HepG2 (cell line): ENCODE measurements around the gene SIGLEC10. TPM values are rescaled to one million over a fixed set of nuclear protein-coding genes. Genes with fewer than 3 reads are reported as not detected.

Source experiments
- GLI4 ChIP-seq: sonication (generic); formaldehyde crosslinking; IDR thresholded peaks from 2 replicates; pipeline ENCODE4 v1.5.1; 2020; ENCODE audit warnings: missing genetic modification reagents, mild to moderate bottlenecking, moderate library complexity, borderline replicate concordance
- HMGA1 ChIP-seq: sonication (generic); formaldehyde crosslinking; conservative IDR thresholded peaks from 2 replicates; pipeline ENCODE4 v1.4.0; 2020; ENCODE audit warnings: missing genetic modification reagents
- IRX3 ChIP-seq: sonication (generic); formaldehyde crosslinking; IDR thresholded peaks from 2 replicates; pipeline ENCODE4 v1.8.1; 2023; ENCODE audit warnings: mild to moderate bottlenecking, low read depth, missing genetic modification reagents, borderline replicate concordance
- KDM5A ChIP-seq: fragments of 200-600 bp; sonication (generic); IDR thresholded peaks from 2 replicates; pipeline ENCODE4 v1.7.0; 2018; ENCODE audit warnings: antibody characterized with exemption, mild to moderate bottlenecking, low read length, borderline replicate concordance
- NFYB ChIP-seq: sonication (generic); formaldehyde crosslinking; IDR thresholded peaks from 2 replicates; pipeline ENCODE4 v1.4.0; 2020; ENCODE audit warnings: missing genetic modification reagents
- TBL1XR1 ChIP-seq: fragments of 150-350 bp; IDR thresholded peaks from 2 replicates; pipeline ENCODE4 v1.6.1; 2014; ENCODE audit warnings: borderline replicate concordance, low read length; ENCODE audit not compliant: partially characterized antibody
- ZBTB49 ChIP-seq: sonication (generic); formaldehyde crosslinking; IDR thresholded peaks from 2 replicates; pipeline ENCODE4 v1.4.0; 2020; ENCODE audit warnings: missing genetic modification reagents, borderline replicate concordance
- ZFP82 ChIP-seq: sonication (generic); formaldehyde crosslinking; IDR thresholded peaks from 2 replicates; pipeline ENCODE4 v1.5.1; 2020; ENCODE audit warnings: mild to moderate bottlenecking, missing genetic modification reagents, borderline replicate concordance
- ZNF121 ChIP-seq: sonication (generic); formaldehyde crosslinking; IDR thresholded peaks from 2 replicates; pipeline ENCODE4 v1.5.0; 2020; ENCODE audit warnings: mild to moderate bottlenecking, missing genetic modification reagents
- ZNF281 ChIP-seq: sonication (generic); formaldehyde crosslinking; IDR thresholded peaks from 2 replicates; pipeline ENCODE4 v1.4.0; 2020; ENCODE audit warnings: missing genetic modification reagents, borderline replicate concordance
- ZNF556 ChIP-seq: sonication (generic); formaldehyde crosslinking; IDR thresholded peaks from 2 replicates; pipeline ENCODE4 v1.4.0; 2020; ENCODE audit warnings: mild to moderate bottlenecking, missing genetic modification reagents, borderline replicate concordance
- ZNF652 ChIP-seq: IDR thresholded peaks from 2 replicates; pipeline ENCODE4 v1.6.1; 2016; ENCODE audit warnings: low read depth, borderline replicate concordance
- ZNF672 ChIP-seq: sonication (generic); formaldehyde crosslinking; IDR thresholded peaks from 2 replicates; pipeline ENCODE4 v1.8.1; 2022; ENCODE audit warnings: missing genetic modification reagents
- ZSCAN31 ChIP-seq: sonication (generic); formaldehyde crosslinking; IDR thresholded peaks from 2 replicates; pipeline ENCODE4 v1.5.0; 2020; ENCODE audit warnings: low read depth, mild to moderate bottlenecking, missing genetic modification reagents
- polyA plus RNA-seq, 8 experiments: library from polyadenylated mRNA; depleted of rRNA in 3 of 8; stranded (reverse) in 7 of 8; unstranded in 1 of 8; fragments of >200 nt; fragmentation: Illumina TruSeq in 4 of 8; extraction: Trizol in 4 of 8; gene quantifications; 2 replicates each; pipeline versions ENCODE4 v1.2.1 to v1.2.3, GENCODE V29; 2011 to 2016; ENCODE audit warnings: low read depth in 4 of 8, missing spikeins in 1 of 8, mixed read lengths in 1 of 8; ENCODE audit not compliant: insufficient read depth in 1 of 8
- total RNA-seq, 5 experiments: library from RNA; depleted of rRNA; stranded (reverse); fragments of >200 nt; fragmentation: Illumina TruSeq; extraction: Trizol; gene quantifications; 2 replicates each; pipeline ENCODE4 v1.2.3, GENCODE V29; 2016; ENCODE audit warnings: low read depth in 1 of 5
- TF ChIP-seq, protein P1 (sequence below): sonication (generic); formaldehyde crosslinking; IDR thresholded peaks from 2 replicates; pipeline ENCODE4 v1.4.0; 2020; ENCODE audit warnings: mild to moderate bottlenecking, missing genetic modification reagents
- TF ChIP-seq, protein P2 (sequence below): sonication (generic); formaldehyde crosslinking; IDR thresholded peaks from 2 replicates; pipeline ENCODE4 v1.4.0; 2020; ENCODE audit warnings: missing genetic modification reagents, borderline replicate concordance

SIGLEC10 gene
- total and polyA plus RNA-seq, 2 of the 13 experiments (the other 11 are each of a cell fraction or from before 2014, with no cell fraction given), result not detected

DNA sequence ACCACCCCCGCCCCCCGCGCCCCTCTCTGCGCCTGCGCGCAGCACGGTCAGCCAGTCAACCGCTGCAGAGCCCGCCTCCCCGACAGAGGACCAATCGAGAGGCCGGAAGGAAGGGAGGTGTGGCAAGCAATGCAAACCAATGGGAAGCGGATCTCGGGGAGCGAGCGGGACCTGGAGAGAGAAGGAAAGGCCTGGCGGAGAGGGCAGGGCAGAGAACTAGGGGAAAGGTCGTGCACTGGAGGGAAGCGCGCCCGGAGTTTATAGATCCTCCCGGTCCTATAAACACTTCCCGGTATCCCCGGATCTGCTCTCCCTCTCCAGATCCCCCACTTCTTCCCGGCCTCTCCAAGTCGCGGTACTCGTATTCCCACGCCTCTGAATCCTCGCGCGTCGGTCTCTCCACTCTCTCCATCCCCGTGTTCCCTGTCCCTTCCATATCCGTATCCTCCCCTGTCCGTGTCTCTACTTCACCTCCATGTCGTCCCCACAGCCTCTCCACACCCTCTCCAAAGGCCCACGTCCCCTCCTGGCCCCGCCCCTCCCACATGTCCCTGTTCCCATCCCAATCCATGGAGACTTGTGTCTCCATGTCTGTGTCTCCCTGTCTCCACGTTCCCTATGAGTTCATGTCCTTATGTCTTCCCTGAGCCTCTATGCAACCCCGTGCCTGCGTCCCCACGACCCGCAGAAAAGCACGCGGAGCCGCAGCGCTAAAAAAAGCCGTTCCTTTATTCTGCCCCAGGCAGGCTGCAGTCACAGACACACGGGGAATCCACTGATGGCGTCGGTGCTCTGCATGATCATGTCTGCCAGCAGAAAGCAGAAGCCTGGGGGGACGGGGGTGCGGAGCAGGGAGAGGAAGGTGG, 50.8 kb downstream of the SIGLEC10 start (continued):
- TF ChIP-seq ZNF672 (CRISPR knock-in tag) (no peak), HMGA1 (CRISPR knock-in tag) (no peak), IRX3 (CRISPR knock-in tag) (peak; percentile 59; the same call in 1 of the 2 replicates), GLI4 (CRISPR knock-in tag) (no peak), NFYB (CRISPR knock-in tag) (peak; percentile 78), KDM5A (no peak), ZBTB49 (0 out of 2 replicates have a peak, but pooled peaks have one; percentile 17), ZFP82 (no peak), ZNF121 (CRISPR knock-in tag) (no peak), ZNF652 (CRISPR knock-in tag) (no peak), TBL1XR1 (no peak), ZSCAN31 (0 out of 2 replicates have a peak, but pooled peaks have one; percentile 40), ZNF281 (CRISPR knock-in tag) (no peak), ZNF556 (CRISPR knock-in tag) (no peak)
- TF ChIP-seq, protein P1, sequence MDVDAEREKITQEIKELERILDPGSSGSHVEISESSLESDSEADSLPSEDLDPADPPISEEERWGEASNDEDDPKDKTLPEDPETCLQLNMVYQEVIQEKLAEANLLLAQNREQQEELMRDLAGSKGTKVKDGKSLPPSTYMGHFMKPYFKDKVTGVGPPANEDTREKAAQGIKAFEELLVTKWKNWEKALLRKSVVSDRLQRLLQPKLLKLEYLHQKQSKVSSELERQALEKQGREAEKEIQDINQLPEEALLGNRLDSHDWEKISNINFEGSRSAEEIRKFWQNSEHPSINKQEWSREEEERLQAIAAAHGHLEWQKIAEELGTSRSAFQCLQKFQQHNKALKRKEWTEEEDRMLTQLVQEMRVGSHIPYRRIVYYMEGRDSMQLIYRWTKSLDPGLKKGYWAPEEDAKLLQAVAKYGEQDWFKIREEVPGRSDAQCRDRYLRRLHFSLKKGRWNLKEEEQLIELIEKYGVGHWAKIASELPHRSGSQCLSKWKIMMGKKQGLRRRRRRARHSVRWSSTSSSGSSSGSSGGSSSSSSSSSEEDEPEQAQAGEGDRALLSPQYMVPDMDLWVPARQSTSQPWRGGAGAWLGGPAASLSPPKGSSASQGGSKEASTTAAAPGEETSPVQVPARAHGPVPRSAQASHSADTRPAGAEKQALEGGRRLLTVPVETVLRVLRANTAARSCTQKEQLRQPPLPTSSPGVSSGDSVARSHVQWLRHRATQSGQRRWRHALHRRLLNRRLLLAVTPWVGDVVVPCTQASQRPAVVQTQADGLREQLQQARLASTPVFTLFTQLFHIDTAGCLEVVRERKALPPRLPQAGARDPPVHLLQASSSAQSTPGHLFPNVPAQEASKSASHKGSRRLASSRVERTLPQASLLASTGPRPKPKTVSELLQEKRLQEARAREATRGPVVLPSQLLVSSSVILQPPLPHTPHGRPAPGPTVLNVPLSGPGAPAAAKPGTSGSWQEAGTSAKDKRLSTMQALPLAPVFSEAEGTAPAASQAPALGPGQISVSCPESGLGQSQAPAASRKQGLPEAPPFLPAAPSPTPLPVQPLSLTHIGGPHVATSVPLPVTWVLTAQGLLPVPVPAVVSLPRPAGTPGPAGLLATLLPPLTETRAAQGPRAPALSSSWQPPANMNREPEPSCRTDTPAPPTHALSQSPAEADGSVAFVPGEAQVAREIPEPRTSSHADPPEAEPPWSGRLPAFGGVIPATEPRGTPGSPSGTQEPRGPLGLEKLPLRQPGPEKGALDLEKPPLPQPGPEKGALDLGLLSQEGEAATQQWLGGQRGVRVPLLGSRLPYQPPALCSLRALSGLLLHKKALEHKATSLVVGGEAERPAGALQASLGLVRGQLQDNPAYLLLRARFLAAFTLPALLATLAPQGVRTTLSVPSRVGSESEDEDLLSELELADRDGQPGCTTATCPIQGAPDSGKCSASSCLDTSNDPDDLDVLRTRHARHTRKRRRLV (CRISPR knock-in tag), result peak; percentile 23; the same call in 1 of the 2 replicates
- TF ChIP-seq, protein P2, sequence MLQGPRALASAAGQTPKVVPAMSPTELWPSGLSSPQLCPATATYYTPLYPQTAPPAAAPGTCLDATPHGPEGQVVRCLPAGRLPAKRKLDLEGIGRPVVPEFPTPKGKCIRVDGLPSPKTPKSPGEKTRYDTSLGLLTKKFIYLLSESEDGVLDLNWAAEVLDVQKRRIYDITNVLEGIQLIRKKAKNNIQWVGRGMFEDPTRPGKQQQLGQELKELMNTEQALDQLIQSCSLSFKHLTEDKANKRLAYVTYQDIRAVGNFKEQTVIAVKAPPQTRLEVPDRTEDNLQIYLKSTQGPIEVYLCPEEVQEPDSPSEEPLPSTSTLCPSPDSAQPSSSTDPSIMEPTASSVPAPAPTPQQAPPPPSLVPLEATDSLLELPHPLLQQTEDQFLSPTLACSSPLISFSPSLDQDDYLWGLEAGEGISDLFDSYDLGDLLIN, result no peak
